ENCODE data around the gene KRTAP4-11.
"Not testable (repeated sequence)": the region's sequence is repeated elsewhere in the genome, so short reads cannot be mapped to it uniquely, and the experiment has no call there.

The KRTAP4-11 gene

DNA sequence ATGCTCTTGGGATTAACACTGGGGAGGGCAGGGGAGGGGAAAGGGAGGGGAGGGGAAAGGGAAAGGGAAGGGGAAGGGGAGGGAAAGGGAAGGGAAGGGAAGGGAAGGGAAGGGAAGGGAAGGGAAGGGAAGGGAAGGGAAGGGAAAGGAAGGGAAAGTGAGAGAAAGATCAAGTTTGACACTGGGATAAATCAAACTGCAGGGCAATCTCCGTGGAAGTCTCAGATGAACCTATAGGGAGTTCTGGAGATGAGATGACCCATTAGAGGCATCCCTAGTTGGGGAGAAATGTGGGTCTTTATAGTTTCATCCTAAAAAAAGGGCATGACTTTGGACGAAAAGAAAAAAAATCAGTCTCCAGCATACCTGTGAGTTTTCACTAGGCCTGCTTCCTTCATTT lies 3.6 kb upstream of the KRTAP4-11 start:
- TF ChIP-seq EZH2phosphoT487 (IDR thresholded peaks at IDR 0.05; ENCODE audit: low read depth), result no peak
- TF ChIP-seq, protein P1, sequence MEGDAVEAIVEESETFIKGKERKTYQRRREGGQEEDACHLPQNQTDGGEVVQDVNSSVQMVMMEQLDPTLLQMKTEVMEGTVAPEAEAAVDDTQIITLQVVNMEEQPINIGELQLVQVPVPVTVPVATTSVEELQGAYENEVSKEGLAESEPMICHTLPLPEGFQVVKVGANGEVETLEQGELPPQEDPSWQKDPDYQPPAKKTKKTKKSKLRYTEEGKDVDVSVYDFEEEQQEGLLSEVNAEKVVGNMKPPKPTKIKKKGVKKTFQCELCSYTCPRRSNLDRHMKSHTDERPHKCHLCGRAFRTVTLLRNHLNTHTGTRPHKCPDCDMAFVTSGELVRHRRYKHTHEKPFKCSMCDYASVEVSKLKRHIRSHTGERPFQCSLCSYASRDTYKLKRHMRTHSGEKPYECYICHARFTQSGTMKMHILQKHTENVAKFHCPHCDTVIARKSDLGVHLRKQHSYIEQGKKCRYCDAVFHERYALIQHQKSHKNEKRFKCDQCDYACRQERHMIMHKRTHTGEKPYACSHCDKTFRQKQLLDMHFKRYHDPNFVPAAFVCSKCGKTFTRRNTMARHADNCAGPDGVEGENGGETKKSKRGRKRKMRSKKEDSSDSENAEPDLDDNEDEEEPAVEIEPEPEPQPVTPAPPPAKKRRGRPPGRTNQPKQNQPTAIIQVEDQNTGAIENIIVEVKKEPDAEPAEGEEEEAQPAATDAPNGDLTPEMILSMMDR (IDR thresholded peaks at IDR 0.05; ENCODE audit: low read depth, low read length), result no peak
- peaks cover 9% of the 10 kb centered on the region; the same call in 1 of the 2 replicates for H3K27me3 ChIP-seq (ENCODE audit: low read depth, low read length)

DNA sequence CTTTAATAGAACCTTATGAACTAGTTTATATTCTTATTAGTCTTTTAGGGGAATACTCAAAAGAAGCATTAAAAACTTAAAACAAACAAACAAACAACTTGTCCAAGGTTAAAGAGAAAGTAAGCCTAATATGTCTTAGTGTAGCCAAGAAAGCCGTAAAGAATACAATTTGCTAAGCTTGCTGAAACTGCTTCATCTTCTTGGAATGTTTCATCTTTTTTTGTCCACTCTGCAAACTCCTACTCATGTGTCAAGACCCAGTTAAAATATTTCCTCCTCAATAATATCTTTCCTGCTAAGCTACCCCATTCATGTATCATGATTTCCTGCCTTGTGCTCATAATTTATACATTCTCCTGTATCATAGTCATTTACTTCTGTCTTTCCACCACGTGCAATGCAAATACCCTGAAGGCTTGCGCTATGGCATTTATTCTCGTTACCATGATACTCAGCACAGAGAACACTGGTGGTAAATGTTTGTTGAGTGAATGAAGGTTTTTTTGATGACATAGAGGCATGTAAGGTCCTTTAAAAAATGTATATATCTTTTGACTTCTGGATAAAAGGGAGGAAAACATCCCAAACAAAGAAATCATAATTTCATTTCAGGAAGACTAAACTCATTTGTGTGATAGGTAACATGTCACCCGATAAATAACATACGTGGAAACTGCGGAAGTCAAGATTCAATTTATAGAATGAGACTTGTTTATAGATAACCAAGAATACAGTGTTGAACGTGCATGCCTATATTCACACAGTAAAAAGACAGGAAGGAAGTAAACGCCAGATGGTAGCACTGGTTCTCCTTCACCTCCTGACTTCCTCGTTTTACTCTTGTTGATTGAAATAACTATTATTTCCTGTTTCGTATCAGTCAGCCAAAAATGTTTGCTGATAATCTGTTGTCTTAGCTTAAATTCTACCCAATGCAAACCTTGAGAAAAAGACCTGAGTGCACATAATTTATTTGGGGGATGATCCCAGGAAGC lies 1.8 kb upstream of the KRTAP4-11 start:
- not testable (repeated sequence) for H3K4me2 ChIP-seq (ENCODE audit: low read length); H3K9ac ChIP-seq (ENCODE audit: low read length); H3K79me2 ChIP-seq (ENCODE audit: low read length); H3K4me3 ChIP-seq (ENCODE audit: low read length); H4K20me1 ChIP-seq (ENCODE audit: insufficient read depth, low read length); H2AFZ ChIP-seq (ENCODE audit: low read depth, low read length); H3K27ac ChIP-seq (ENCODE audit: low read length); H3K4me1 ChIP-seq (ENCODE audit: low read length); H3K36me3 ChIP-seq (replicated peaks; ENCODE audit: low read depth, low read length); H3K27me3 ChIP-seq (ENCODE audit: low read depth, low read length); H3K9me3 ChIP-seq (ENCODE audit: insufficient read depth, low read length)

More for the DNA sequence above, 3.6 kb upstream of the KRTAP4-11 start:
- Histone ChIP-seq H3K4me1 (ENCODE audit: low read length) (no peaks in the 10 kb centered on the region), H3K4me3 (ENCODE audit: low read length) (no peak overlapping the region), H3K79me2 (ENCODE audit: low read length) (no peaks in the 10 kb centered on the region), H3K4me2 (ENCODE audit: low read length) (no peak overlapping the region), H3K27ac (ENCODE audit: low read length) (no peak overlapping the region), H3K36me3 (replicated peaks; ENCODE audit: low read depth, low read length) (no peaks in the 10 kb centered on the region), H3K9me3 (ENCODE audit: insufficient read depth, low read length) (no peaks in the 10 kb centered on the region), H2AFZ (ENCODE audit: low read depth, low read length) (no peak overlapping the region), H4K20me1 (ENCODE audit: insufficient read depth, low read length) (no peaks in the 10 kb centered on the region), H3K9ac (ENCODE audit: low read length) (no peak overlapping the region)

DNA sequence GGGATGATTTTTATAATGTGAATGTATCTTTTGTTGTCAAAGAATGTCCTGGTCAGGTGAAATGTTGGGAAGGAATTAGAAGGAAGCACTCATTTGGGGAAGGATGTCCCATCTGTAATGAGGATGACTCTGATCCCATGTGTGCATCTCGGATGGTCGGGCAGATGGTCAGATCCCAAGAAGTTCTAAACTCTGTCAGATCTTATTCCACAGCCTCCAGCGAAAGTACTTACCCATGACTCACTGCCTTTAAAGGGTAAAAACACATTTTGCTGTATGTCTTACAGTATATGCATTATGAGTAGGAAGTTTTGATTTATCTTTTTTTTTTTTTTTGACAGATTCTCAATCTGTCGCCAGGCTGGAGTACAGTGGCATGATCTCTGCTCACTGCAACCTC lies 548 bp upstream of the KRTAP4-11 start:
- no peaks in the 10 kb centered on the region for H3K79me2 ChIP-seq (ENCODE audit: low read length)
- H3K4me2 ChIP-seq (ENCODE audit: low read length), result no peak overlapping the region
- H3K36me3 ChIP-seq (replicated peaks; ENCODE audit: low read depth, low read length), result no peaks in the 10 kb centered on the region
- no peaks in the 10 kb centered on the region for H4K20me1 ChIP-seq (ENCODE audit: insufficient read depth, low read length)
- no peak overlapping the region for H3K27ac ChIP-seq (ENCODE audit: low read length)
- no peaks in the 10 kb centered on the region for H3K9me3 ChIP-seq (ENCODE audit: insufficient read depth, low read length)
- no peak overlapping the region for H2AFZ ChIP-seq (ENCODE audit: low read depth, low read length)
- no peak overlapping the region for H3K9ac ChIP-seq (ENCODE audit: low read length)
- peaks cover 5% of the 10 kb centered on the region; the same call in 1 of the 2 replicates for H3K27me3 ChIP-seq (ENCODE audit: low read depth, low read length)
- TF ChIP-seq, protein P1 (IDR thresholded peaks at IDR 0.05; ENCODE audit: low read depth, low read length), result no peak
- no peak for TF ChIP-seq EZH2phosphoT487 (IDR thresholded peaks at IDR 0.05; ENCODE audit: low read depth)
- no peaks in the 10 kb centered on the region for H3K4me1 ChIP-seq (ENCODE audit: low read length)
- no peak overlapping the region for H3K4me3 ChIP-seq (ENCODE audit: low read length)

DNA sequence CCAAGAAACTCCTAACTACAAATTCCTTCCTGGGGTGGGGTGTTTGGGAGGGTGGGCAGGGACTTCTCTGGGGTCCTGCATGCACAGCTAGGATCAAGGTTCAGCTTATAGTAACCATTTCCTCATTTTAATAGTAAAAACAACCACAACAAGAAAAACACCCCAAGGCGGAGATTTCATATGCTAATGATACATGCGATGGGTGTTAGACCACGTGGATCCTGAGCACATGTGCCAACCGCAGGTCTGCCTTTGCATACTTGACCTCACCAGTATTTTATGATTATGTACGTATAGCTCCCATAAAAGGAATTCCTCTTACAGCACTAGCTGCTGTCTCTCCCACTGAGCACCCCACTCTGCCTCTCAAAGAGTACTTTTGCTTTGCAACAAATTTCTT lies 1.9 kb downstream of the KRTAP4-11 start:
- TF ChIP-seq EZH2phosphoT487 (IDR thresholded peaks at IDR 0.05; ENCODE audit: low read depth), result no peak
- TF ChIP-seq, protein P1 (IDR thresholded peaks at IDR 0.05; ENCODE audit: low read depth, low read length), result no peak
- no peak overlapping the region for H3K9ac ChIP-seq (ENCODE audit: low read length)
- no peaks in the 10 kb centered on the region for H3K36me3 ChIP-seq (replicated peaks; ENCODE audit: low read depth, low read length)
- H3K79me2 ChIP-seq (ENCODE audit: low read length), result no peaks in the 10 kb centered on the region
- H3K4me2 ChIP-seq (ENCODE audit: low read length), result no peak overlapping the region
- no peaks in the 10 kb centered on the region for H3K27me3 ChIP-seq (ENCODE audit: low read depth, low read length)
- no peak overlapping the region for H2AFZ ChIP-seq (ENCODE audit: low read depth, low read length)
- H3K9me3 ChIP-seq (ENCODE audit: insufficient read depth, low read length), result no peaks in the 10 kb centered on the region
- H3K27ac ChIP-seq (ENCODE audit: low read length), result no peak overlapping the region
- H4K20me1 ChIP-seq (ENCODE audit: insufficient read depth, low read length), result no peaks in the 10 kb centered on the region
- H3K4me3 ChIP-seq (ENCODE audit: low read length), result no peak overlapping the region
- H3K4me1 ChIP-seq (ENCODE audit: low read length), result no peaks in the 10 kb centered on the region
